ENCODE results near the gene SESN2.

The SESN2 gene

GRCh38 chr1:28282426-28283407, 23.4 kb downstream of the SESN2 start:
- DNase-seq (ENCODE audit: low read depth, low spot score), result no peak

DNA sequence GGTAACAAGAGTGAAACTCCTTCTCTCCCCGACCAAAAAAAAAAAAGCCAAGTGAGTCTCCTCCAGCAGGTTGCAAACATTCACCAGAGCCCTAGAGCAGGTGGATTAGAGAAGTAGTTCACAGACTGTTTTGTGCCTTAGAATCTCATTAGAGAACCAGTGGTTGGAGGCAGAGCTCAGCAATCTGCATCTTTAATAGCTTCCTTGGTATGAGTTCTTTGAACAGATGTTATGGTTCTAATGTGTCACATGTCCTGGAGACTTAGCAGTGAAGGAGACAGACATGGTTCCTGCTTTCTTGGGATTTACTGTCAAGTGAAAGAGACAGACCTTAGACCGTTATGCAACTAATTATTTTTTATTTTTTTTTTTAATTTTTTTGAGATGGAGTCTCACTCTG, 26.8 kb downstream of the SESN2 start:
- DNase-seq (ENCODE audit: low read depth, low spot score), result no peak

- no peak for DNase-seq (ENCODE audit: low read depth, low spot score)
Observed at GRCh38 chr1:28288487-28288886, 29.2 kb downstream of the SESN2 start.

DNA sequence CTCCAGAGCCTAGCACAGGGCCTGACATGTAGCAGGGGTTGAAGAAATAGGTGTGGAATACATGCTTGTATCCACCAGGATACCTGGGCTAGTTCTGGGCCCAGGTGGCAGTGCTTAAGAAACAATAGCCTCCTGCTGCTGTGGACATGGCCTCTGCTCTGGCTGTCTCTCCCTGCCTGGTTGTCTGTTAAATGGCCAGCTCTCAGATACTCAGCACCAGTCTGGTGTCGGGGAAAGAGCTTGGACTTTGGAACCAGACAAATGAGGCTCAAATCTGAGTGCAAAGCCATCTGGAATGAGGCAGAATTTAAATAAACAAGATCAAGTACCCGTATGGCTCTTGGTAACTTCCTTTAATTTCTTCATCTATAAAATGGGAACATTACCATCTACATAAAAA, 31.5 kb downstream of the SESN2 start:
- no peak for DNase-seq (ENCODE audit: low read depth, low spot score)

GRCh38 chr1:28291711-28292110, 32.4 kb downstream of the SESN2 start:
- DNase-seq (ENCODE audit: low read depth, low spot score), result no peak

GRCh38 chr1:28295936-28296335, 36.6 kb downstream of the SESN2 start:
- DNase-seq (ENCODE audit: low read depth, low spot score), result no peak

DNA sequence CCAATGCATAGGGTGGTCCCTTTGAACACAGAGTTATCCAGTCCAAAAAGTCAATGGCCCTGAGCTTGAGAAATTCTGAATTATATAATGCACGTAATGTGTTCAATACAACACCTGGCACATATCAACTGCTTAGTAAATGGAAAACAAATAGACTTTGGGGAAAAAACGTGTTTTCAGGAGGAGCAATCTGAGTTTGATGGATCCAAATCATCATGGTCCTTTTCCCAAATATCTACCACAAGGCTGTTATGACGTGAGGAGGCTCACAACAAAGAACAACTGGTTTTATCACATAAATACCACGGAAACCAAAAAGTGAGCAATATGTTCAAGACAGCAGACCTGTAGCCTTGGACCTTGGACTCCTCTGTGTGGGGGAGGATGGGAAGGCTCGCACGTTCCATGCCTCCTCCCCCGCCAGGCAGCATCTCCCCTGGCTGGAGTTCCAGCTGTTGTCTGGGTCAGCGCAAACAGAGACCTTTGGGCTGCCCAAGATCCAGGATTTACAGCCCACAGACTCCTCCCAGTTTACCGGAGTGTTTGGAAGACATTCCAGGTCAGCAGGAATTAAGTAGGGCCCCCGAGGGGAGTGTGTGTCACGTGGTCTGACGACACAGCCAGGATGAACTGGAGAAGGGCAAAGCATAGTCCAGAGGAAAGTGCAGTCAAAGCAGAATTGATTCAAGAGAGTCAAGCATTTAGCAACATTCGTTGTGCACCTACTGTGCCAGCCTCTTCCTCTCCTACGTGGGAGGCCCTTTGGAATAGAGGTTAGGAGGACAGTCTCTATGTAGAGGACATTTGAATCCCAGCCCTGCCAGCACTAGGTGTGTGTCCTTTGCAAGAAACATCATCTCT, 37.3 kb downstream of the SESN2 start:
- no peak for DNase-seq (ENCODE audit: low read depth, low spot score)

GRCh38 chr1:28297826-28298225, 38.5 kb downstream of the SESN2 start:
- no peak for DNase-seq (ENCODE audit: low read depth, low spot score)

DNA sequence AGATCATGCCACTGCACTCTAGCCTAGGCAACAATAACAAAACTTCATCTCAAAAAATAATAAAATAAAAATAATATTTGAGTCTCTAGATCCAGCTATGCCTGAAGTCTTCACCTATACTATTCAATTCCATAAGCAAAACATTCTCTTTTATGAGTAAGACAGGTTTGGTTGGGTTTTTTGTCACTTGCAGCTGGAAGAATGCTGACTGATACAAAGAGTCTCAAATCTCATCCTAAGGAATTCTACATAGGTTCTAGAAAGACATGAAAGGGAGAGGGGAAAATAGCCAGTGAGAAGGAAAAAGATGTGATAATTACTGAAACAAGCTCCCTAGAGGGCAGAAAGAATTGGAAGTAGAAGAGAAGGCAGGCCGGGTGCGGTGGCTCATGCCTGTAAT, 39.1 kb downstream of the SESN2 start:
- DNase-seq (ENCODE audit: low read depth, low spot score), result no peak

DNA sequence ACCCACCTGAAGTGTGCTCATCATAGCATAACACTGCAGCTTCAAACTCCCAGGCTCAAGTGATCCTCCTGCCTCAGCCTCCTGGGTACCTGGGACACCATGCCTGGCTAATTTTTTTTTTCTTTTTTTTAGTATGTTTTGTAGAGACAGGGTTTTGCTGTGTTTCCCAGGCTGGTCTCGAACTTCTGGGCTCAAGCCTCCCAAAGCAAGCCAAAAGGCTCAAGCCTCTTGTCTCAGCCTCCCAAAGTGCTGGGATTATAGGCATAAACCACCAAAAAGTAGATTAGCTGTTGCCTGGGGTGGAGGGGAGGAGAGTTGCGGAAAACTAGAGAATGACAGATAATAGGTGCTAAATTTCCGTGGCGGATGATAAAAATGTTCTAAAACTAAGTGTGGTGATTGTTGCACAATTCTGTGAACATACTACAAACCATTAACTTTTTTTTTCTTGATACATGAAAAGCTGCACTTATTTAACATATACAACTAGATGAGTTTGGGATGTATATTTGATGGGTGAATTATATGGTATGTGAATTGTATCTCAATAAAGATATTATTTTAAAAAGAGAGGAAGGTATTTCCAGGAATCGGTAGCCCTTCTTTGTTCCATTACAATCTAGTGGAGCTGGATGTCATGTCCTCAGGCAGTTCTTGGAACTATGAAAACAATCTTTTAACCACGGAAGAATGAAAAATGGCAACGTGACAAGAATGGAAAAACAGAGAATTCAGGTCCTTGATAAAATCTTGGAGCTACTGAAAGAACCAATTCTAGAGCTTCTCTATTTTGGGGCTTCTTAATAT, 42.3 kb downstream of the SESN2 start:
- no peak for DNase-seq (ENCODE audit: low read depth, low spot score)

GRCh38 chr1:28302247-28302646, 42.9 kb downstream of the SESN2 start:
- no peak for DNase-seq (ENCODE audit: low read depth, low spot score)

DNA sequence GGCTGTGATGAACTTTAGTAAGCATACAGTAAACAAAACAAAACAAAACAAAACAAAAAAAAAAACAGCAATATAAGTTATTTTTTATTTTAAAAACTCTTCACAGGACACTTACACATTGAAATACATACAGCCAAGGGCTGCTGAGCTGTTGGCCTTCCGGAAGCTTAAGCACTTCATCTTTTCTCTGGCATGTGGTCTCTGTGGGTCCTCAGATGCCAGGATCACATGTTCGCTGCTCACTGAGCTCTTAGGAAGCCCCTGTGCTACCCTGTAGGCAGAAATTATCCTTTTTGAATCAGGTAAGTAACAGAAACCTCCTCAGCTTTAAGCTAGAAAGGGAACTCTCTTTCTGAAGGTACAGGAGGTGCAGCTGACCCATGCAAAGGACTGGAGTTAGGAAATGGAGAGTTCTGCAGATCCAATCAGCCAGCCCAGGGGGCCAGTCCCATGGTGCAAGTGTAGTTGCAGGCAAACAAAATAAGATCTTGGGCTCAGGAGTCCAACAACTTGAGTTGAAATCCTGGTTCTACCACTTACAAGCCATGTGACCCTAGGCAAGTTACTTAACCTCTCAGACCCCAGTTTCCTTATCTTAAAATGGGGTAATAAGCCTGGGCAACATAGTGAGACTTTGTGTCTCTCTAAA, 47.1 kb downstream of the SESN2 start:
- no peak for DNase-seq (ENCODE audit: low read depth, low spot score)

GRCh38 chr1:28308750-28309149, 49.4 kb downstream of the SESN2 start:
- DNase-seq (ENCODE audit: low read depth, low spot score), result no peak

DNA sequence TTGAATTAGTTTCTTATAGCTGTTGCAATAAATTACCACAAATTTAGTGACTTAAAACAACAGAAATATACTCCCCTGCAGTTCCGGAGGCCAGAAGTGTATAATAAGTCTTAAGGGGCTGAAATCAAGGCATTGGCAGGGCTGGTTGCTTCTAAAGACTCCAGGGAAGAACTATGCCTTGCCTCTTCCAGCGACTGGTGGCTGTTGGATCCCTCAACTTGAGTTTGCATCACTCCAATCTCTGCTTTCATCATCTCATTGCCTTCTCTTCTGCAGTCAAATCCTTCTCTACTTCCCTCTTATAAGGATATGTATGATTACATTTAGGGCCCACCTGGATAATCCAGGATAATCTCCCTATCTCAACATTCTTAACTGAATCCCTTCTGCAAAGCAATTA, 50.4 kb downstream of the SESN2 start:
- no peak for DNase-seq (ENCODE audit: low read depth, low spot score)

DNA sequence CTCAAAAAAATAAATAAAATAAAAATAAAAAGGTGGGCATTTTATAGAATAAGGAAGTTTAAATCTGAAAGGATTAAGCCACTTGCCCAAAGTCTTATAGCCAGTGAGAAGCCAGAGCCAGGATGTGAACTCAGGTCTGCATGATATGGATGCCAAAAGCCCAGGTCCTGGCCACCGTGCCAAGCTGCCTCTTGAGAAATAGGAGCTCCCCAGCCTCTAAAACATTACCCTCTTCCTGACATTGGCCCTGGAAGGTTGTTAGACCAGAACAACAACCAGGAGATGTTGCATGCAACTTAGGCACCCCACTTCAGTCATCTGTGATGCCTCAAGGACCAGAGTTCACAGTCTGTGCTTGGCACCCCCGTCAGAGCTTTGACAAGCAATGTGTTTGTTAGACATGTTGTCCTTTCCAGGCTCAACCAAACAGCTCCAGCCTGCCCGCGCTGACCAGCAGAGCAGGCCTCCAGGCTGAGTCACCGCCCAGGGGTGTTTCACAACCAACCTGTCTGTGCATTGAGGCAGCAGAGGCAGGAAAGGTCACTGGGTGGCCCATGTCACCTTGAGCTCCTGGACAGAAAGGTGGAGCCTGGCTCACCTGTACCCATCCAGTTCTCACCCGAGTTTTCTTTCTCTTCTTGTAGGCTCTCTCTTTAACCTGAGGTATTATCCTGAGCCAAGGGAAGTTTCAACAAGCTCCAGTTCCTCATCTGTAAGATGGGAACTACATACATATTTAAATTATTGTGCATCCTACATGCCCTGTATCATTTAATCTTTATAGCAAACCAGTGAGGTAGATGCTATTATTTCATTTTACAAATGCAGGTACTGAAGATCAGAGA, 54.6 kb downstream of the SESN2 start:
- no peak for DNase-seq (ENCODE audit: low read depth, low spot score)

DNA sequence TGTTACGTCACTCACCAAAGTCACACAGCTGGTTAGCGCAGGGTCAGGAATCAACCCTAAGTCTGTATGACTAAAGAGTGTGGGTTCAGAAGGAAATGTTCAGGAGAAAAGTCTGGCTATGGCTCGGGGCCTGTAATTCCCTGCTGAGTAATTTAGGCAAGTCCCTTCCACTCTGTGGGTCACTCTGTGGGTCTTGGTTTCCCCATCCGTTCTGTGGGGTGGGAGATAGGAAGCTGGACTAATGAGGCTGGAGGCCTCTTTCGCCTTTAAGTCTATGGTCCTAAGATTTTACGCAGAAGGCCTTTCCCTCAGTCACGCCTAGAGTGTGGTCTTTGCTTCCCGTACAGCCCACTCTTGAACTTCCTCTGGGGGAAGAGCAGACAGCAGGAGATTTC, 55.2 kb downstream of the SESN2 start:
- DNase-seq (ENCODE audit: low read depth, low spot score), result no peak

GRCh38 chr1:28317014-28317413, 57.7 kb downstream of the SESN2 start:
- DNase-seq (ENCODE audit: low read depth, low spot score), result no peak

DNA sequence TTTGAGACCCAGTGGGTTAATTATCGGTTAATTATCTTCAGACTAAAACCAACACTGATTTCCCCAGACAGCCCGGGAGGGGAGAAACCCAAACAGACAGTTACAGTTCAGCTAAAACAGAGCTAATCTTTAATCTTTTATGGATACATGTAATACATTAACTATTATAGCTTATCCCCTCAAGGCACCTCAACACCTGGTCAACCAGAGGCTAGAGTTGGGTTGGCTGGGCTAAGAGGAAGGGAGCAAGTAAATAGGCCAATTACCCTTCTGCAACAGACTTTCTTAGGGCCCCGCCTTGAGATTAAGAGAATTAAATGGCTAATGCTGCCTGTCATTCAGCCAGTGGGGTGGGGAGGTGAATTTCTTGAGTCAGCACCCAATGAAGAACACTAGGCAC, 62.9 kb downstream of the SESN2 start:
- DNase-seq (ENCODE audit: low read depth, low spot score), result no peak

- DNase-seq (ENCODE audit: low read depth, low spot score), result no peak
Observed at GRCh38 chr1:28323720-28324119, 64.4 kb downstream of the SESN2 start.

DNA sequence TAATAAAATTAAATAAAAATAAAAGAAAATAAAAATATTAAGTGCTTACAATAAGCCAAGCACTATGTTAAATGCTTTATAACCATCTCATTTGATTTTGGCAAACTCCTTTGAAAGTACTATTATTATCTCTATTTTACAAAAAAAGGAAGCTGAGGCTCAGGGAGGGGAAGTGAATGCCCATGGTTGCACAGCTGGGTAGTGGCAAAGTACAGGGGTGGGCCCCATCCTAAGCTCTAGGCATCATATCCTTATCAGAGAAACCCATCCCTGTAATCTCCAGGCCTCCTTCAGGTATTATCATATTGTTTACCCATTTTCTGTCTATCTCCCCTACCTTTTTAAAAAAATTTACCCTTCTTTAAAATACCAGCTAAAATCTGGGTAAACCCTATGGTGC, 67.2 kb downstream of the SESN2 start:
- no peak for DNase-seq (ENCODE audit: low read depth, low spot score)
